Skeletal muscle satellite cell (primary cell): ENCODE data around the gene CARNS1.

Source experiments
- H3K27me3 ChIP-seq: 2 replicates; pipeline ENCODE4 v1.7.0; 2013; ENCODE audit warnings: low read length; ENCODE audit not compliant: control insufficient read depth, insufficient read depth
- H3K36me3 ChIP-seq: 2 replicates; pipeline ENCODE4 v1.7.0; 2013; ENCODE audit warnings: mild to moderate bottlenecking, control low read depth, low read length; ENCODE audit not compliant: insufficient read depth
- H3K4me1 ChIP-seq: 2 replicates; pipeline ENCODE4 v1.7.0; 2013; ENCODE audit warnings: low read length; ENCODE audit not compliant: control insufficient read depth, insufficient read depth
- H3K4me2 ChIP-seq: 2 replicates; pipeline ENCODE4 v1.7.0; 2013; ENCODE audit warnings: mild to moderate bottlenecking, low read length
- H3K4me3 ChIP-seq: 2 replicates; pipeline ENCODE4 v1.7.0; 2013; ENCODE audit warnings: low read length
- H3K9ac ChIP-seq: 2 replicates; pipeline ENCODE4 v1.7.0; 2013; ENCODE audit warnings: mild to moderate bottlenecking, low read depth, low read length, moderate library complexity
- H3K9me3 ChIP-seq: replicated peaks from 2 replicates; pipeline ENCODE4 v1.7.0; 2013; ENCODE audit warnings: mild to moderate bottlenecking, control low read depth, low read length

Gene CARNS1

GRCh38 chr11:67450796-67451657 is 35.5 kb downstream of the CARNS1 start:
- Histone ChIP-seq H3K4me1 (peaks cover 14% of the 10 kb centered on the region), H3K4me2 (no peak overlapping the region), H3K36me3 (no peaks in the 10 kb centered on the region), H3K9ac (no peak overlapping the region), H3K9me3 (no peaks in the 10 kb centered on the region), H3K4me3 (no peak overlapping the region), H3K27me3 (no peaks in the 10 kb centered on the region)

GRCh38 chr11:67451658-67451976 is 36.1 kb downstream of the CARNS1 start:
- Histone ChIP-seq H3K4me3 (no peak overlapping the region), H3K4me2 (no peak overlapping the region), H3K27me3 (no peaks in the 10 kb centered on the region), H3K36me3 (no peaks in the 10 kb centered on the region), H3K9ac (no peak overlapping the region), H3K9me3 (no peaks in the 10 kb centered on the region), H3K4me1 (peaks cover 14% of the 10 kb centered on the region)

GRCh38 chr11:67452141-67452952 is 36.9 kb downstream of the CARNS1 start, which contains the start of gene GPR152:
Gene GPR152, minus strand, starts transcription at chr11:67452729. Its CDS starts 5 bp downstream, at chr11:67452724.
- Histone ChIP-seq H3K4me1 (peaks cover 14% of the 10 kb centered on the region), H3K36me3 (no peaks in the 10 kb centered on the region)

GRCh38 chr11:67453816-67454732 is 38.6 kb downstream of the CARNS1 start:
- no peak overlapping the region for H3K4me2 ChIP-seq
- peaks cover 14% of the 10 kb centered on the region for H3K4me1 ChIP-seq
- no peak overlapping the region for H3K9ac ChIP-seq
- H3K4me3 ChIP-seq, result no peak overlapping the region
- no peaks in the 10 kb centered on the region for H3K9me3 ChIP-seq
- H3K27me3 ChIP-seq, result no peaks in the 10 kb centered on the region
- no peaks in the 10 kb centered on the region for H3K36me3 ChIP-seq

More at GRCh38 chr11:67452141-67452952, 36.9 kb downstream of the CARNS1 start, which contains the start of gene GPR152:
- Histone ChIP-seq H3K27me3 (no peaks in the 10 kb centered on the region), H3K4me2 (peak within 1 kb of the TSS; percentile 83), H3K9me3 (no peaks in the 10 kb centered on the region), H3K9ac (peak within 1 kb of the TSS; percentile 73), H3K4me3 (peak within 1 kb of the TSS; percentile 68)

GRCh38 chr11:67455054-67455453 is 39.6 kb downstream of the CARNS1 start, which contains the start of gene CABP4:
Gene CABP4, plus strand, starts transcription at chr11:67455354. Its CDS starts 70 bp downstream, at chr11:67455424.
- Histone ChIP-seq H3K27me3 (no peaks in the 10 kb centered on the region), H3K9me3 (no peaks in the 10 kb centered on the region), H3K9ac (no peak within 1 kb of the TSS), H3K36me3 (no peaks in the 10 kb centered on the region), H3K4me2 (no peak within 1 kb of the TSS), H3K4me3 (no peak within 1 kb of the TSS), H3K4me1 (peaks cover 14% of the 10 kb centered on the region)

GRCh38 chr11:67456068-67456705 is 40.7 kb downstream of the CARNS1 start:
- Histone ChIP-seq H3K36me3 (no peaks in the 10 kb centered on the region), H3K4me2 (no peak overlapping the region), H3K4me3 (no peak overlapping the region), H3K4me1 (peaks cover 14% of the 10 kb centered on the region), H3K9me3 (no peaks in the 10 kb centered on the region), H3K9ac (no peak overlapping the region), H3K27me3 (no peaks in the 10 kb centered on the region)

GRCh38 chr11:67457453-67457852 is 42.0 kb downstream of the CARNS1 start:
- no peak overlapping the region for H3K4me2 ChIP-seq
- no peaks in the 10 kb centered on the region for H3K9me3 ChIP-seq
- H3K27me3 ChIP-seq, result no peaks in the 10 kb centered on the region
- peaks cover 8% of the 10 kb centered on the region for H3K4me1 ChIP-seq
- no peak overlapping the region for H3K9ac ChIP-seq
- no peaks in the 10 kb centered on the region for H3K36me3 ChIP-seq
- H3K4me3 ChIP-seq, result no peak overlapping the region

GRCh38 chr11:67458266-67458665 is 42.8 kb downstream of the CARNS1 start:
- no peak overlapping the region for H3K4me3 ChIP-seq
- no peaks in the 10 kb centered on the region for H3K36me3 ChIP-seq
- H3K27me3 ChIP-seq, result no peaks in the 10 kb centered on the region
- no peaks in the 10 kb centered on the region for H3K4me1 ChIP-seq
- no peak overlapping the region for H3K9ac ChIP-seq
- H3K9me3 ChIP-seq, result no peaks in the 10 kb centered on the region
- no peak overlapping the region for H3K4me2 ChIP-seq

- no peaks in the 10 kb centered on the region for H3K27me3 ChIP-seq
- H3K4me1 ChIP-seq, result peaks cover 17% of the 10 kb centered on the region
- H3K9me3 ChIP-seq, result no peaks in the 10 kb centered on the region
- no peak overlapping the region for H3K9ac ChIP-seq
- H3K36me3 ChIP-seq, result no peaks in the 10 kb centered on the region
- H3K4me2 ChIP-seq, result no peak overlapping the region
- H3K4me3 ChIP-seq, result no peak overlapping the region
Measured at GRCh38 chr11:67463186-67463585, 47.7 kb downstream of the CARNS1 start.

GRCh38 chr11:67463680-67464410 is 48.4 kb downstream of the CARNS1 start:
- Histone ChIP-seq H3K4me3 (no peak overlapping the region), H3K27me3 (no peaks in the 10 kb centered on the region), H3K4me2 (peak overlapping the region; percentile 50), H3K9ac (peak overlapping the region; percentile 34), H3K4me1 (peaks cover 22% of the 10 kb centered on the region), H3K9me3 (no peaks in the 10 kb centered on the region), H3K36me3 (no peaks in the 10 kb centered on the region)
